ENCODE measurements around the gene MAP1LC3B.

MAP1LC3B gene

GRCh38 chr16:87366930-87367329, 25.2 kb upstream of the MAP1LC3B start:
- Histone ChIP-seq H4K20me1 (ENCODE audit: control insufficient read depth, insufficient read depth, low read depth, low read length) (peaks cover 15% of the 10 kb centered on the region), H3K27ac (ENCODE audit: low read depth, low read length) (no peak overlapping the region), H3K9me3 (ENCODE audit: control insufficient read depth, insufficient read depth, low read length) (no peaks in the 10 kb centered on the region), H3K4me2 (ENCODE audit: low read length) (no peak overlapping the region), H3K27me3 (ENCODE audit: control insufficient read depth, low read length) (no peaks in the 10 kb centered on the region), H3K9me2 (replicated peaks; ENCODE audit: control insufficient read depth, low read length) (no peaks in the 10 kb centered on the region), H3F3A (ENCODE audit: control insufficient read depth, insufficient read depth) (peaks cover 2% of the 10 kb centered on the region; the same call in 1 of the 2 replicates), H3K36me3 (ENCODE audit: control insufficient read depth, low read length) (peaks cover 23% of the 10 kb centered on the region), H3K4me3 (ENCODE audit: low read length) (no peak overlapping the region), H3K79me2 (ENCODE audit: control insufficient read depth, low read length) (peaks cover 81% of the 10 kb centered on the region), H3K4me1 (ENCODE audit: control insufficient read depth, low read length) (peaks cover 27% of the 10 kb centered on the region)
- no peak for TF ChIP-seq EZH2phosphoT487 (IDR thresholded peaks at IDR 0.05; ENCODE audit: borderline replicate concordance, low read length)
- TF ChIP-seq, protein P1, sequence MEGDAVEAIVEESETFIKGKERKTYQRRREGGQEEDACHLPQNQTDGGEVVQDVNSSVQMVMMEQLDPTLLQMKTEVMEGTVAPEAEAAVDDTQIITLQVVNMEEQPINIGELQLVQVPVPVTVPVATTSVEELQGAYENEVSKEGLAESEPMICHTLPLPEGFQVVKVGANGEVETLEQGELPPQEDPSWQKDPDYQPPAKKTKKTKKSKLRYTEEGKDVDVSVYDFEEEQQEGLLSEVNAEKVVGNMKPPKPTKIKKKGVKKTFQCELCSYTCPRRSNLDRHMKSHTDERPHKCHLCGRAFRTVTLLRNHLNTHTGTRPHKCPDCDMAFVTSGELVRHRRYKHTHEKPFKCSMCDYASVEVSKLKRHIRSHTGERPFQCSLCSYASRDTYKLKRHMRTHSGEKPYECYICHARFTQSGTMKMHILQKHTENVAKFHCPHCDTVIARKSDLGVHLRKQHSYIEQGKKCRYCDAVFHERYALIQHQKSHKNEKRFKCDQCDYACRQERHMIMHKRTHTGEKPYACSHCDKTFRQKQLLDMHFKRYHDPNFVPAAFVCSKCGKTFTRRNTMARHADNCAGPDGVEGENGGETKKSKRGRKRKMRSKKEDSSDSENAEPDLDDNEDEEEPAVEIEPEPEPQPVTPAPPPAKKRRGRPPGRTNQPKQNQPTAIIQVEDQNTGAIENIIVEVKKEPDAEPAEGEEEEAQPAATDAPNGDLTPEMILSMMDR (IDR thresholded peaks at IDR 0.05; ENCODE audit: low read depth, low read length, poor library complexity, severe bottlenecking), result no peak

- Histone ChIP-seq H3K4me2 (ENCODE audit: low read length) (no peak overlapping the region), H3F3A (ENCODE audit: control insufficient read depth, insufficient read depth) (peaks cover 2% of the 10 kb centered on the region; the same call in 1 of the 2 replicates), H3K9me3 (ENCODE audit: control insufficient read depth, insufficient read depth, low read length) (no peaks in the 10 kb centered on the region), H3K9me2 (replicated peaks; ENCODE audit: control insufficient read depth, low read length) (no peaks in the 10 kb centered on the region), H3K27ac (ENCODE audit: low read depth, low read length) (no peak overlapping the region), H3K36me3 (ENCODE audit: control insufficient read depth, low read length) (peaks cover 23% of the 10 kb centered on the region), H4K20me1 (ENCODE audit: control insufficient read depth, insufficient read depth, low read depth, low read length) (peaks cover 17% of the 10 kb centered on the region), H3K79me2 (ENCODE audit: control insufficient read depth, low read length) (peaks cover 87% of the 10 kb centered on the region), H3K4me1 (ENCODE audit: control insufficient read depth, low read length) (peaks cover 27% of the 10 kb centered on the region), H3K4me3 (ENCODE audit: low read length) (no peak overlapping the region), H3K27me3 (ENCODE audit: control insufficient read depth, low read length) (no peaks in the 10 kb centered on the region)
- TF ChIP-seq, protein P1 (IDR thresholded peaks at IDR 0.05; ENCODE audit: low read depth, low read length, poor library complexity, severe bottlenecking), result no peak
- no peak for TF ChIP-seq EZH2phosphoT487 (IDR thresholded peaks at IDR 0.05; ENCODE audit: borderline replicate concordance, low read length)
Measured at GRCh38 chr16:87367529-87367928, 24.6 kb upstream of the MAP1LC3B start.

DNA sequence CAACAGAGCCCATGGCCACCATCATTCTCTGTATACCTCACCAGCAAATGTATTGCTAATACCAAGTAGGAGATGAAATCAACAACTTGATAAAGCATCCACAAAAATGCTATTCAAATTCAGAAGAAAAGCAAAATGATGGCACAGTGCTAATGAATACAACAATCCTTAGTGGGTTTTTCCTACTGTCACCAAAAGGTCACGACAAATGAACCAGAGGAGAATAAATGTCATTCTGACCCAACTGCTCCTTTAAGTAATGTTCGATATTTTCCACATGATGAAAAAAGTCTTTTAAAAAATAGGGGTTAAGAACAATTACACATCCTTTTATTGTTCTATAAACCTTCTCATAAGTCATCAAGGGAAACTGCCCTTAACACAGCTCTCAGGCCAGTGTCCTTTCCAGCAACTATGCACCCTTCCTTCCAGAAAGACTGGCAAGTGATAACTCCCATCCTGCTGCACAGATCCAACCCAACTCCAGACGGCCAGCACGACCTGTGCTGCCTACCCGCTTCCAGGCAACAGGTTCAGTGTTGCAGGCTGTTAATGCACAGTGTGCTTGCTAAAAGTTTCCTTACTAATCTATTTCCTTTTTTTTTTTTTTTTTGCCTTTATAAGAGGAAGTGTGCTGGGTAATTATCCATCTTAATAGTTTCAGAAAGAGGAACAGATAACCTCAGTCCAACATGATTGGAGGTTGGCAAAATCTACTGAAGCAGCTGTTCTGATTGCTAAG, 23.9 kb upstream of the MAP1LC3B start:
- no peak overlapping the region for H3K4me3 ChIP-seq (ENCODE audit: low read length)
- peaks cover 2% of the 10 kb centered on the region; the same call in 1 of the 2 replicates for H3F3A ChIP-seq (ENCODE audit: control insufficient read depth, insufficient read depth)
- no peaks in the 10 kb centered on the region for H3K27me3 ChIP-seq (ENCODE audit: control insufficient read depth, low read length)
- H3K79me2 ChIP-seq (ENCODE audit: control insufficient read depth, low read length), result peaks cover 91% of the 10 kb centered on the region
- H4K20me1 ChIP-seq (ENCODE audit: control insufficient read depth, insufficient read depth, low read depth, low read length), result peaks cover 17% of the 10 kb centered on the region
- no peaks in the 10 kb centered on the region for H3K9me2 ChIP-seq (replicated peaks; ENCODE audit: control insufficient read depth, low read length)
- TF ChIP-seq, protein P1 (IDR thresholded peaks at IDR 0.05; ENCODE audit: low read depth, low read length, poor library complexity, severe bottlenecking), result no peak
- no peak for TF ChIP-seq EZH2phosphoT487 (IDR thresholded peaks at IDR 0.05; ENCODE audit: borderline replicate concordance, low read length)
- H3K9me3 ChIP-seq (ENCODE audit: control insufficient read depth, insufficient read depth, low read length), result no peaks in the 10 kb centered on the region
- peak overlapping the region; percentile 23; the same call in 1 of the 2 replicates for H3K4me2 ChIP-seq (ENCODE audit: low read length)
- peaks cover 27% of the 10 kb centered on the region for H3K4me1 ChIP-seq (ENCODE audit: control insufficient read depth, low read length)
- no peak overlapping the region for H3K27ac ChIP-seq (ENCODE audit: low read depth, low read length)
- H3K36me3 ChIP-seq (ENCODE audit: control insufficient read depth, low read length), result peaks cover 23% of the 10 kb centered on the region

Measured in DOHH2 (cell line).